ENCODE results near the gene ESD. TPM values are rescaled to one million over a fixed set of nuclear protein-coding genes. Genes with fewer than 3 reads are reported as not detected.

Gene ESD
- total RNA-seq, 6 experiments from 2014 or later = 69.8 to 90.6 (median 85.4) TPM

- no peak overlapping the region for H3K4me3 ChIP-seq
- peaks cover 0 to 12% (median 0%) of the 10 kb centered on the region in 4 donors for H3K36me3 ChIP-seq
- no peaks in the 10 kb centered on the region for H3K27me3 ChIP-seq
- peak in 1 of 4 donors; percentile 18 for ATAC-seq
- no peak for DNase-seq
- TF ChIP-seq CTCF (IDR thresholded peaks at IDR 0.05) (no peak), POLR2A (IDR thresholded peaks at IDR 0.05) (no peak)
- H3K9me3 ChIP-seq = no peaks in the 10 kb centered on the region
- WGBS (ENCODE audit: insufficient coverage, low coverage, low lambda C conversion rate, missing lambda C conversion rate) = 80% methylated on average over 2 of the region's 2 CpGs
- intact Hi-C loops (cut with DNase I) = no loop called here
- H3K4me1 ChIP-seq = no peaks in the 10 kb centered on the region
- no peak overlapping the region for H3K27ac ChIP-seq
These were observed 47.0 kb downstream of the ESD start for GRCh38 chr13:46749951-46750350.

- Histone ChIP-seq H3K27ac (no peak overlapping the region), H3K36me3 (peaks cover 0 to 12% (median 0%) of the 10 kb centered on the region in 4 donors), H3K9me3 (no peaks in the 10 kb centered on the region), H3K4me3 (no peak overlapping the region), H3K27me3 (no peaks in the 10 kb centered on the region), H3K4me1 (no peaks in the 10 kb centered on the region)
- no peak for DNase-seq
- WGBS (ENCODE audit: insufficient coverage, low coverage, low lambda C conversion rate, missing lambda C conversion rate) = 81% methylated on average over 4 of the region's 4 CpGs
- intact Hi-C loops (cut with DNase I) = no loop called here
- no peak for ATAC-seq
- no peak for TF ChIP-seq CTCF (IDR thresholded peaks at IDR 0.05)
- TF ChIP-seq POLR2A (IDR thresholded peaks at IDR 0.05) = no peak
These were observed 48.7 kb downstream of the ESD start for GRCh38 chr13:46748300-46748699.

GRCh38 chr13:46747031-46747820 lies 49.7 kb downstream of the ESD start:
- whole genome bisulfite sequencing (ENCODE audit: insufficient coverage, low coverage, low lambda C conversion rate, missing lambda C conversion rate) = 97% methylated on average over 5 of the region's 8 CpGs
- H3K4me1 ChIP-seq = no peaks in the 10 kb centered on the region
- TF ChIP-seq POLR2A (IDR thresholded peaks at IDR 0.05) (no peak), CTCF (IDR thresholded peaks at IDR 0.05) (no peak)
- intact Hi-C loops (cut with DNase I) = no loop called here
- ATAC-seq (no peak), DNase-seq (no peak)
- H3K36me3 ChIP-seq = peaks cover 0 to 12% (median 0%) of the 10 kb centered on the region in 4 donors
- no peak overlapping the region for H3K4me3 ChIP-seq
- no peaks in the 10 kb centered on the region for H3K9me3 ChIP-seq
- H3K27ac ChIP-seq = no peak overlapping the region
- H3K27me3 ChIP-seq = no peaks in the 10 kb centered on the region

GRCh38 chr13:46745706-46746105 lies 51.3 kb downstream of the ESD start:
- intact Hi-C loops (cut with DNase I) = no loop called here
- DNase-seq (no peak), ATAC-seq (no peak)
- Histone ChIP-seq H3K4me3 (no peak overlapping the region), H3K36me3 (peaks cover 0 to 10% (median 4%) of the 10 kb centered on the region in 4 donors), H3K4me1 (no peaks in the 10 kb centered on the region), H3K27me3 (no peaks in the 10 kb centered on the region), H3K9me3 (no peaks in the 10 kb centered on the region), H3K27ac (no peak overlapping the region)
- no peak for TF ChIP-seq CTCF (IDR thresholded peaks at IDR 0.05)
- TF ChIP-seq POLR2A (IDR thresholded peaks at IDR 0.05) = no peak
- 83% methylated on average over 4 of the region's 4 CpGs for WGBS (ENCODE audit: insufficient coverage, low coverage, low lambda C conversion rate, missing lambda C conversion rate)
